ENCODE data around the gene CTSH.

GRCh38 chr15:78968539-78969271, 23.9 kb upstream of the CTSH start:
- no peak for TF ChIP-seq CTCF (optimal IDR thresholded peaks at IDR 0.05 in 1 of 3, IDR thresholded peaks at IDR 0.05 in 1 of 3, conservative IDR thresholded peaks at IDR 0.05 in 1 of 3; ENCODE audit: extremely low read depth in 1 of 3, insufficient read depth in 2 of 3, low read length in 3 of 3)
- TF ChIP-seq EZH2 (IDR thresholded peaks at IDR 0.05; ENCODE audit: low read length) = no peak

Data from keratinocyte (primary cell).